Measurements from ENCODE around the gene PADI6.

Gene PADI6

DNA sequence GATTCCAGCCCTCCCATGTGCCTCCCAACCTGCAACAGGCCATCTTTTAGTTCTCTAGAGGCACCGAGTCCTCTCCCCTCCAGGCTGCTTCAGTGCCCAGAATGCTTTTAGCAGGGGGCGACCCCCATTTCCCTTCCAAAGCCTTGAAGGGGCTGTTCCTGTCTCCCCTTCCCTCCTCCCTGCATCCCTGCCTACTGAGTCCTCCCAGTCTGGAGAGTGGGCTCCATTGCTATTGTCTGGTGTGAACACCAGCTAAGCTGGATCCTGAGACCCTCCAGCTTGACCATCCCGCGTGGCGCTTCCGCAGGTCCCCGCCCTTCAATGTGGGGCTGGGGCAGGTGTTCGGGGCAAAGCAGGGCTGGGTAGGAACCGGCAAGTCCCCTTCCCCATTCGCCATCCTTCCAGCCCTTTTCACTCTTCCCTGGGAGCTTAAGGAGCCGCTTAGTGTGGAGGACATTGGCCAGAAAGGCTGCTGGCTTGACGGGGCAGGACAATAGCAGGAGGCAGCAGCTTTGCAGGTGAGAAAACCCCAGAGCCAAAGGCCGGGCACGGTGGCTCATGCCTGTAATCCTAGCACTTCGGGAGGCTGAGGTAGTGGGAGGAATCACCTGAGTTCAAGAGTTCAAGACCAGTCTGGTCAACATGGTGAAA, 32.2 kb downstream of the PADI6 start:
- TF ChIP-seq POLR2AphosphoS5 (IDR thresholded peaks at IDR 0.05; ENCODE audit: low read depth, low read length) (no peak), REST (IDR thresholded peaks at IDR 0.05; ENCODE audit: insufficient read depth in 1 of 2, low read depth in 2 of 2, low read length in 2 of 2) (no peak), SIN3A (IDR thresholded peaks at IDR 0.05; ENCODE audit: borderline replicate concordance, insufficient read depth, low read length) (no peak), FOXP2 (optimal IDR thresholded peaks at IDR 0.05; ENCODE audit: borderline replicate concordance, extremely low read depth, extremely low read length, insufficient read depth) (no peak), TAF1 (IDR thresholded peaks at IDR 0.05; ENCODE audit: borderline replicate concordance, insufficient read depth, low read length) (no peak)

- TF ChIP-seq SIN3A (IDR thresholded peaks at IDR 0.05; ENCODE audit: borderline replicate concordance, insufficient read depth, low read length) (no peak), TAF1 (IDR thresholded peaks at IDR 0.05; ENCODE audit: borderline replicate concordance, insufficient read depth, low read length) (no peak), REST (IDR thresholded peaks at IDR 0.05; ENCODE audit: insufficient read depth in 1 of 2, low read depth in 2 of 2, low read length in 2 of 2) (no peak), POLR2AphosphoS5 (IDR thresholded peaks at IDR 0.05; ENCODE audit: low read depth, low read length) (no peak), FOXP2 (optimal IDR thresholded peaks at IDR 0.05; ENCODE audit: borderline replicate concordance, extremely low read depth, extremely low read length, insufficient read depth) (no peak)
Observed at GRCh38 chr1:17404820-17405219, 32.8 kb downstream of the PADI6 start.

- TF ChIP-seq TAF1 (IDR thresholded peaks at IDR 0.05; ENCODE audit: borderline replicate concordance, insufficient read depth, low read length) (no peak), REST (IDR thresholded peaks at IDR 0.05; ENCODE audit: insufficient read depth in 1 of 2, low read depth in 2 of 2, low read length in 2 of 2) (no peak), SIN3A (IDR thresholded peaks at IDR 0.05; ENCODE audit: borderline replicate concordance, insufficient read depth, low read length) (no peak), POLR2AphosphoS5 (IDR thresholded peaks at IDR 0.05; ENCODE audit: low read depth, low read length) (no peak), FOXP2 (optimal IDR thresholded peaks at IDR 0.05; ENCODE audit: borderline replicate concordance, extremely low read depth, extremely low read length, insufficient read depth) (no peak)
Observed at GRCh38 chr1:17405898-17406759, 34.1 kb downstream of the PADI6 start.

GRCh38 chr1:17409391-17409811, 37.4 kb downstream of the PADI6 start:
- no peak for TF ChIP-seq TAF1 (IDR thresholded peaks at IDR 0.05; ENCODE audit: borderline replicate concordance, insufficient read depth, low read length)
- no peak for TF ChIP-seq REST (IDR thresholded peaks at IDR 0.05; ENCODE audit: insufficient read depth in 1 of 2, low read depth in 2 of 2, low read length in 2 of 2)
- TF ChIP-seq POLR2AphosphoS5 (IDR thresholded peaks at IDR 0.05; ENCODE audit: low read depth, low read length): no peak
- TF ChIP-seq SIN3A (IDR thresholded peaks at IDR 0.05; ENCODE audit: borderline replicate concordance, insufficient read depth, low read length): no peak
- no peak for TF ChIP-seq FOXP2 (optimal IDR thresholded peaks at IDR 0.05; ENCODE audit: borderline replicate concordance, extremely low read depth, extremely low read length, insufficient read depth)

Data from PFSK-1 (cell line).